ENCODE results near the gene VPS13D. TPM values are rescaled to one million over a fixed set of nuclear protein-coding genes. Genes with fewer than 3 reads are reported as not detected.
"Not testable (repeated sequence)": the region's sequence is repeated elsewhere in the genome, so short reads cannot be mapped to it uniquely, and the experiment has no call there.

The VPS13D gene
- total RNA-seq, 6 experiments from 2014 or later = 18.8 to 29.5 (median 21.5) TPM

DNA sequence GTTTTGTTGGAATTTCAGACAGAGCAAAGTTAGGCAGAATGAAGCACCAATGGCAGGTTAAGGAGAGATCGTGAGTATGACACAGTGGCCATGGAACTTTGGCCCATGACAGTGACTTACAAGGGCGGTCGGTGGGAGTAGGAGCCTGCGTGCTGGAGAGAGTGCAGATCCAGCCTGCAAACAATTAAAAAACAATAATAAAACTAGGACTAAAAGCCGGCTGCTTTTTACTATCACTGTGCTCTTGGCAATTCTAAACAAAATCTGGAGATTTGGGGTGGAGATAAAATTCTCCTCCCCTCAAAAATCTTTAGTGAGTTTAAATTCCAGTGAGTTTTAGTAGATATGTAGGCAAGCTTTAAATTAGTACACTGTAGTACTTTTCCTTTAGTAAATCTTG is 291.3 kb downstream of the VPS13D start:
- DNase-seq = no peak

DNA sequence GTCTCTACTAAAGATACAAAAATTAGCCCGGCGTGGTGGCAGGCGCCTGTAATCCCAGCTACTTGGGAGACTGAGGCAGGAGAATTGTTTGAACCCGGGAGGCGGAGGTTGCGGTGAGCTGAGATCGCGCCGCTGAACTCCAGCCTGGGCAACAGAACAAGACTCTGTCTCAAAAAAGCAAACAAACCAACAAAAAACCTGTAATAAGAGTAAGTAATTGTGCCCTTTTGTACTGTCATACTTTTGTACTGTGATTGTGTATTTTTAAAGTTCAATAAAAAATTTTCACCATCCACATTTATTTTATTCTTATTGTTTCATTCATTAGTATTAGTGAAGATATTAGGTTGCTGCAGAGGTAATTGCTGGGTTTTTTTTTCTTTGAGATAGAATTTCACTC is 292.9 kb downstream of the VPS13D start:
- not testable (repeated sequence) for H3K4me3 Mint-ChIP-seq; DNase-seq; H3K36me3 Mint-ChIP-seq (ENCODE audit: low read depth); H3K9me3 Mint-ChIP-seq; H3K27ac Mint-ChIP-seq
- Mint-ChIP-seq H3K4me1 (ENCODE audit: low read depth) (peaks cover 24% of the 10 kb centered on the region), H3K27me3 (ENCODE audit: insufficient read depth) (peaks cover 10% of the 10 kb centered on the region)

More for the DNA sequence above, 291.3 kb downstream of the VPS13D start:
- TF ChIP-seq CTCF (IDR thresholded peaks at IDR 0.05) = no peak
- Mint-ChIP-seq H3K9me3 (no peaks in the 10 kb centered on the region), H3K27me3 (ENCODE audit: insufficient read depth) (peaks cover 10% of the 10 kb centered on the region), H3K4me3 (0 out of 2 replicates have a peak overlapping the region, but pooled peaks have one; percentile 13), H3K36me3 (ENCODE audit: low read depth) (no peaks in the 10 kb centered on the region), H3K27ac (no peak overlapping the region), H3K4me1 (ENCODE audit: low read depth) (peaks cover 24% of the 10 kb centered on the region)

DNA sequence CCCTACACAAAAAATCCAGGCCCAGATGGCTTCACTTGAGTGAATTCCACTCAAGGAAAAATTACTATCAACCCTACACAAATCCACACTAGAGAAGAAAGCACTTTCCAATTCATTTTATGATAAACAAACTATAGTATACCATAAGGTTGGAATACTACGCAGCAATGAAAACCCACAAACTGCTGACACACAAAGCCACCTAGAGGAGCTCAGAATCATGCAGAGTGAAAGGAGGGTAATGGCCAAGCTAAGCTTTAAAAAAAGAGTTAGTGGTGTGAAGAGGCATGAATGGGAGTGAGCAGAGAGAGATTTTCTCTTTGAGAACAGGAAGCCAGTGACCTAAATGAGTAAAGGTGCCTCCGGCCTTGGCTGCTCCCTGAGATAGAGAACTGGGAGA is 294.4 kb downstream of the VPS13D start:
- Mint-ChIP-seq H3K36me3 (ENCODE audit: low read depth) (no peaks in the 10 kb centered on the region; the same call in 1 of the 2 replicates), H3K27ac (no peak overlapping the region), H3K4me1 (ENCODE audit: low read depth) (peaks cover 26% of the 10 kb centered on the region), H3K27me3 (ENCODE audit: insufficient read depth) (peaks cover 10% of the 10 kb centered on the region), H3K9me3 (no peaks in the 10 kb centered on the region), H3K4me3 (no peak overlapping the region)
- no peak for DNase-seq
- no peak for TF ChIP-seq CTCF (IDR thresholded peaks at IDR 0.05)

- Mint-ChIP-seq H3K9me3 (no peaks in the 10 kb centered on the region), H3K36me3 (ENCODE audit: low read depth) (no peaks in the 10 kb centered on the region; the same call in 1 of the 2 replicates), H3K27me3 (ENCODE audit: insufficient read depth) (peaks cover 8% of the 10 kb centered on the region), H3K4me1 (ENCODE audit: low read depth) (peaks cover 22% of the 10 kb centered on the region), H3K27ac (no peak overlapping the region), H3K4me3 (no peak overlapping the region)
- TF ChIP-seq CTCF (IDR thresholded peaks at IDR 0.05) = no peak
- no peak for DNase-seq
These were observed 295.7 kb downstream of the VPS13D start for GRCh38 chr1:12525311-12526181.

DNA sequence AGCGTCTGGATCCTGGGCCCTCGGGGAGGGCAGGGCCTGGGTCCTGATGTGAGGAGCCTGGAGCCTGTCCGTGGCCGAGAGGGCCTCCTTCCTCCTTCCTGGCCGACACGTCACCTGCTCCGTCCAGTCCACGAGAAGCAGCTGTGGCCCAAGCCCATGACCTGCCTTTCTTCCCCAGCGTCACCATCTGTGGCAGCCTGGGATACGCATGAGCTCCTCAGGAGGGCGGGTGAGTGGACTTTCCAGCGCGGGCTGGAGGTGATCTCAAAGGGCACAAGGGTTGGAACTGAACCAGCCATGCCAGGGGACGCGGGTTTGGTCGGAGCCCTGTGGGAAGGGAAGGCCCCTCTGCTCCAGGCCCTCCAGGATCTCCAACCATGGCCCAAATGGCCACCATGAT is 297.7 kb downstream of the VPS13D start:
- Mint-ChIP-seq H3K9me3 (no peaks in the 10 kb centered on the region), H3K27ac (no peak overlapping the region)

More for the DNA sequence above, 297.7 kb downstream of the VPS13D start:
- H3K36me3 Mint-ChIP-seq (ENCODE audit: low read depth) = no peaks in the 10 kb centered on the region; the same call in 1 of the 2 replicates
- peaks cover 11% of the 10 kb centered on the region for H3K4me1 Mint-ChIP-seq (ENCODE audit: low read depth)
- no peak for TF ChIP-seq CTCF (IDR thresholded peaks at IDR 0.05)
- no peak for DNase-seq
- peaks cover 8% of the 10 kb centered on the region for H3K27me3 Mint-ChIP-seq (ENCODE audit: insufficient read depth)
- H3K4me3 Mint-ChIP-seq = no peak overlapping the region
